PC-3 (cell line): ENCODE measurements around the gene PARP1.

ENCODE experiments used
- EZH2 ChIP-seq: fragments of 300-600 bp; sonication (generic); IDR thresholded peaks from one replicate; pipeline ENCODE4 v1.6.1; 2017; ENCODE audit warnings: antibody characterized with exemption, mild to moderate bottlenecking, low read length; ENCODE audit not compliant: unreplicated experiment
- TF ChIP-seq, protein P1 (sequence below): fragments of 300-600 bp; sonication (generic); conservative IDR thresholded peaks from 2 replicates; pipeline ENCODE4 v1.5.1; 2017; ENCODE audit warnings: antibody characterized with exemption, low read depth, mild to moderate bottlenecking, low read length

DNA sequence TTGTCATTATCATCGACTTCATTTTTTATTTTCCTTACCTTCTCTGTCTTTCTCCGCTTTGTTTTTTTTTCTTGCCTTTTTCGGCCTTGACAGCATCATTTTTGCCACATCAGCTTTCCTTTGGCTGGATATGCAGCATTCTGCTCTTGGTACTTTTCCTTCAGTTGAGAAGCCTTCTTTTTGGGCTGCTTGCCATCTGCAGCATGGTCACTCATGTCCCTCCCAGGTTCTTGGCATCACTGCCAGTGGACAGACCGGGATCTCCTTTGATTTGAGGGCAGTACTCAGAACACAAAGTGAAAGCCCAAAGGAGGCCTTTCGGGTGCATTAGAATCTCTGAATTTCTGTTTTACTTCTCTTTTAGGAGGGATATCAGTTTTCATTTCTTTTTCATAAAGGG is 3.7 kb upstream of the PARP1 start:
- TF ChIP-seq, protein P1, sequence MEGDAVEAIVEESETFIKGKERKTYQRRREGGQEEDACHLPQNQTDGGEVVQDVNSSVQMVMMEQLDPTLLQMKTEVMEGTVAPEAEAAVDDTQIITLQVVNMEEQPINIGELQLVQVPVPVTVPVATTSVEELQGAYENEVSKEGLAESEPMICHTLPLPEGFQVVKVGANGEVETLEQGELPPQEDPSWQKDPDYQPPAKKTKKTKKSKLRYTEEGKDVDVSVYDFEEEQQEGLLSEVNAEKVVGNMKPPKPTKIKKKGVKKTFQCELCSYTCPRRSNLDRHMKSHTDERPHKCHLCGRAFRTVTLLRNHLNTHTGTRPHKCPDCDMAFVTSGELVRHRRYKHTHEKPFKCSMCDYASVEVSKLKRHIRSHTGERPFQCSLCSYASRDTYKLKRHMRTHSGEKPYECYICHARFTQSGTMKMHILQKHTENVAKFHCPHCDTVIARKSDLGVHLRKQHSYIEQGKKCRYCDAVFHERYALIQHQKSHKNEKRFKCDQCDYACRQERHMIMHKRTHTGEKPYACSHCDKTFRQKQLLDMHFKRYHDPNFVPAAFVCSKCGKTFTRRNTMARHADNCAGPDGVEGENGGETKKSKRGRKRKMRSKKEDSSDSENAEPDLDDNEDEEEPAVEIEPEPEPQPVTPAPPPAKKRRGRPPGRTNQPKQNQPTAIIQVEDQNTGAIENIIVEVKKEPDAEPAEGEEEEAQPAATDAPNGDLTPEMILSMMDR, result no peak
- TF ChIP-seq EZH2, result no peak
